HG02588 (cell line): ENCODE results near the gene ITGA2.

Source experiments
- ATAC-seq: cut with Tn5 transposase; IDR thresholded peaks from one replicate; pipeline ENCODE4 v1.9.1; 2021; ENCODE audit warnings: mild to moderate bottlenecking, moderate library complexity; ENCODE audit not compliant: unreplicated experiment

ITGA2 gene

DNA sequence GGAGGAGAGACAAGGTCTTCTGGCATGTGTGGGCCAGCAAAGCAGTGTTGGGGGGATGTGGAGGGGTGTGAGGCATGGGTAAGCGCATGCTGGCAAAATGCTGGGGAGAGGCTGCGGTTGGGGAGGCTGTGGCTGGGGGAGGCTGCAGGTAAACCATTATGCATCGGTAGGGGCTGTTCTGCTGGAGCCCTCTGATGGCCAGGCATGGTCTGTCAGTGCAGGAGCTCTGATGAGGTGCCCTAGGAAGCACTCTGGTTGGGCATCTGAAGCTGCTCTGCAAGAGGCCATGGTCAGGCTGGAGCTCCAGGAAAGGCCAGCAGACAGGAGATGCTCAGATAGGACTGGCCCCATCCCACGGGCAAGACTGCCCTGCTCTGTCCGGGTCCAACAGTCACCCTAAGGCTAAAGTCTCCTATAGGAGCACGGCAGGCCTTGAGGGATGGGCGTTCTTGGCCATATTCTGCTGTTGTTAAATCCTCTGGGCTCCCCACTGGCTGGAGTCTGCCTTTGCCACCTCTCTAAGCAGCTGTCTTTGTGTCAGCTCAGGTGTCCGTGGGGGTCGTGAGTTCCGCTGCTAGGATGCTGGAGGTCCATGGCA lies 28.7 kb downstream of the ITGA2 start:
- no peak for ATAC-seq

DNA sequence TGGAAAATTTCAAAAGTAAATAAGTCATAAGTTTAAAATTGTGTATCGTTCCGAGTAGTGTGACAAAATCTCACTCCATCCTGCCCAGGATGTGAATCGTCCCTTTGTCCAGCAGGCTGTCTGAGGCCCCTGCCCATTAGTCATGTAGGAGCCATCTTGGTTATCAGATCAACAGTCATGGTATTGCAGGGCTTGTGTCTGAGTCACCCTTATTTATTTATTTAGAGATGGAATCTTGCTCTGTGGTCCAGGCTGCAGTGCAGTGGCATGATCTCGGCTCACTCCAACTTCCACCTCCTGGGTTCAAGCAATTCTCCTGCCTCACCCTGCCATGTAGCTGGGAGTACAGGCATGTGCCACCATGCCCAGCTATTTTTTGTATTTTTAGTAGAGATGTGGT lies 30.2 kb downstream of the ITGA2 start:
- no peak for ATAC-seq

DNA sequence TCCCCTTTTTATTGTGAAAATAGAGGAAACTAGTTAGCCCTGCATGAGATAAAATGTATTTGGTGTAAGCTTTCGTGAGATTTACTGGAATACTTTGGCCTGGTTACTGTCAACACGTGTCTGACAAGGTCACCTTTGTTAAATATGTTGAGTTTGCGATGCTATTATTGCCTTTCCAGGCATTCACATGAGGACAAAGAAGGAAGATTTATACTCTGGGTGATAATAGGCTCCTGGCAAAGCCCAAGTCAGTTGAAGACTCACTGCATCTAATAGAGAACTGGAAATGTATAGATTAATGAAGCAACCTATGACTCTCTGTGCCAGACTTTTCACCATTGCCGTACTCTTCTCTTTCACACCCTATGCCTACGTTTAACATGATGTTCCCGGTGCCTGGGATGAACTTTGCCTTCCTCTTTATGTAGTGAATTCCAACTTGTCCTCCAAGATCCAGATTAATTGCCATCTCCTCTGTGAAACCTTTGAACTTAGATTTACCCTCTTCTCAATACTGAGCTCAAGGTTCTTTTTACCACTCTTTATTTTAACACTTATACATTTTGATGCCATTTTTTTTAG lies 33.9 kb downstream of the ITGA2 start:
- no peak for ATAC-seq

DNA sequence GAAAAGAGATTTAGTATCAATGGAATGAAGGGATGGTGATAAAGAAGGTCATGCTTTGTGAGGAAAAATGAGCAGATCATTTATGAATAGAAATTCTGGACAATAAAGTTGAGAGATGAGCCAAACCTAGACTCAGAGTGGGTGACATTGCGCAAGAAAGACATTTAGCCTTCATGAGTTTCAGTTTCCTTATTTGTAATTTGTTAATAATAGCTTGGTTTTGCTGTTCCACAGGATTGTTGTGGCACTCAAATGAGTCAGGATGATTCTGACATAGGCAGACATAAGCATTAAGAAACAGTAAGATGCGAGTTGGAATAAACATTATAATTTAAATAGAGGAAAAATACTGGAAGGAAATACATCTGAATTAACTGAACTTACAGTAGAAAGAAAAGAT lies 34.8 kb downstream of the ITGA2 start:
- peak; percentile 90 for ATAC-seq

GRCh38 chr5:53024535-53024934 lies 35.4 kb downstream of the ITGA2 start:
- ATAC-seq, result no peak

- ATAC-seq, result no peak
These were observed 36.3 kb downstream of the ITGA2 start for GRCh38 chr5:53025487-53025886.

GRCh38 chr5:53027913-53028312 lies 38.8 kb downstream of the ITGA2 start:
- no peak for ATAC-seq

GRCh38 chr5:53029608-53030007 lies 40.5 kb downstream of the ITGA2 start:
- no peak for ATAC-seq

DNA sequence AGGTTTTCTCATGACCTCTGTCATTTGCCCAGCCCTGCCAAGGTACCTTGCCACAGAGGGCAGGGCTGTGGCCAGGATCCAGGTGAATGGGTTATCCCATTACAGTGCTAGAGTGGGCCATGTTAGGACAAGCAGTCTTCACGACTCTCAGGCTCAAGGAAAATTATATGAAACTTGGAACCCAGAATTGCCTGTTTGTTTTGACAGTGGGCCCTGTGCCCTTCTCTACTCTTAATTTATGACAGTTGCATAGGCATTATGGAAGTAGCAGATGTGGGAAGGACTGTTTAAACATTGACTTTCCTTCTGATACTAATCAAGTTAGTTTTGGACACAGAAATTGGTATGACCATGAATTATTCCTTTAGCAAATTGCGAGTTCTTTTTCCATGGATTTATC lies 41.7 kb downstream of the ITGA2 start:
- ATAC-seq, result no peak

DNA sequence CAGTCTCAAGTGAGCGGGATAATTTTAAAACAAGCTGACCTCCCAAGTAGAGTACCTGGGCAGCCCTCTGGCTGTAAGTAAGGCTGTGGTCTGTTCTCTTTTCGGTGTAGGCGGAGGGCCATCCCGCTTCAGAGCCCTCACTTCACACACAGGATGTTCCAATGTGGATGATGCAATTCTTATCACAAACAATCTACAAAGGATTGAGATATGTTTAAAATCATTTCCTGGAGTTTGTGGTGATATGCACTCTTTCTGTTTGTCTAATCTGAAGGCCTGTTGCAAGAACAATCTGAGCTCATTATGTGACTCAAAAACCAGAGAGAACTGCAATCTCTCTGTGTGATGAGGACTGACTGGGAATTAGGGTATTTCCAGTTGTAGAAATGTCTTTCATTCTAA lies 42.5 kb downstream of the ITGA2 start:
- ATAC-seq, result no peak

GRCh38 chr5:53032188-53032587 lies 43.0 kb downstream of the ITGA2 start:
- ATAC-seq, result no peak

DNA sequence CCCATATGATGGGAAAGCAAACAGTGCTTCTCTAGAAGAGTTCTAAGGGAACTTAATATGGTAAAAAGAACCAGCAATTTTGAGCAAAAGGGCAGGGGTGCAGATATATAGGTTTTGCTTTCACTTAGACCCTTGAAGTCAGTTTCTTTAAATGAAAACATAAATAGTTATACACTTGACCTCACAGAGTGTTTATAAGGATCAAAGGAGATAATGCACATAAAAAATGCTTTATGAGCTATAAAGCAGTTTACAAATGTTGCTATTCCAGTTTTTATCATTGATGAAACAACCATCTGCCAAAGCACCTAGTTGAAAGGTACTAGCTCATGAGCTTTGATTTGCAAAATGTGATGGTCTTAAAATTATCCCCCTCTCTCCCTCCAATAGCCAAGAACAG lies 45.7 kb downstream of the ITGA2 start:
- no peak for ATAC-seq

- ATAC-seq, result no peak
These were observed 46.8 kb downstream of the ITGA2 start for GRCh38 chr5:53035868-53036381.

DNA sequence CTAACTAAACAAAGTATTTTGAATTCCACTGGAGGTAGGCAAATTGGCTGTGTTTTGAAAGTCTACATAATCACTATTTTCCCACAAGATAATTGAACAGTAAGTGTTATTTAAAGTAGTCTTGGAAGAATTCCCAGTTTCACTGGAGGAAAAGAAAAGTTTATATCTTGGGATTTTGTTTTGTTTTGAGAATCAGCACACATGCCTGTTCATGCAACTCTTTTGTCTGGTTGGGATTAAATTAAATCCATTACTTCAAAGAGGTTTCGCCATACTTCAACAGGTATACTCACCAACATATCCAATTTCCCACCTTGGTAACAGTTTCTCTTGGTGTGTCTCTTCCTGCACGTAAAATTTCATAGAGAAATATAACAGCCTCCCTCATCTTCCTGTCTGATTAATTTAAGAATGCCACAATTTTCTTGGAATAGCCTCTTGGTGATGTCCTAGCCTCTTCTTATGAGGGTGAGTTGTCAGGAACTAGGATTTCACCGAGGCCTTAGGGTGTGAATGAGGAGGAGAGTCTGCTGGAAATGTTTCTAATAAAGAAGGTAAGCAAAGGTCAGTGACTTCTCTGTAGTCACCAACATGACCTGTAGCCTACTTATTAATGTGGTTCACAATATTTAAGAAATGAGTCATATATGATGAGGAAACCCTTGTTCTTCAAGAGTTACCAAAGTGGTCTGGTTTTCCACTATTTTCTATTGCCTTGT lies 48.1 kb downstream of the ITGA2 start:
- no peak for ATAC-seq

DNA sequence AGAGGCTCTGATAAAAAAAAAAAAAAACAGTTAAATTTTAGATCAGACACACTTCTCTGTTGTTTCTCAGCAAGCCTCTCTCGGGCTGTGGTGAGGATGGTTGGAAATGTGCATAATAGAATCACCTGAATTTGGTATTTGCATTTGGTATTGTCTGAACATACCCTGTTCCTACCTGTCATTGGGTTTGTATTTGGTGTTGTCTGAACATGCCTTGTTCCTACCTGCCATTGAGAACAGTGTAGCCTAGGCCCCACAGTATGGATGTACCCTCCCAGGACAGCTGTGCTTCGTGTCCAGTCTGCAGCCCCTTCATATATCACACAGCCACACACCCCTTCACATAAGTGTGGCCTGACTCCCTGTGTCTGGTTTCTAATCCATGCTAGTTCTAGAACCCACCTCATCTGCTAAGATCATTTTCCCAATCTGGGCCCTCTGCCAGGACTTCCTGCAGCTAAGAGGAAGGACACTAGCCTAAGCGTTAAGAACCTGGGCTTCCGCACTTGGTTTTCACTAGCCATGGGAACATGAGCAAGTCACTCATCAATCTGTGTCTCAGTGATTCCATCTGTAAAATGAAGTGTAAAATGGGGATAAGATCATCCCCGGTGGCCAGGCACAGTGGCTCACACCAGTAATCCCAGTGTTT lies 49.2 kb downstream of the ITGA2 start:
- ATAC-seq, result no peak

GRCh38 chr5:53039855-53040254 lies 50.7 kb downstream of the ITGA2 start:
- ATAC-seq, result no peak

- ATAC-seq, result peak; percentile 97
These were observed 52.0 kb downstream of the ITGA2 start for GRCh38 chr5:53041071-53041692.

DNA sequence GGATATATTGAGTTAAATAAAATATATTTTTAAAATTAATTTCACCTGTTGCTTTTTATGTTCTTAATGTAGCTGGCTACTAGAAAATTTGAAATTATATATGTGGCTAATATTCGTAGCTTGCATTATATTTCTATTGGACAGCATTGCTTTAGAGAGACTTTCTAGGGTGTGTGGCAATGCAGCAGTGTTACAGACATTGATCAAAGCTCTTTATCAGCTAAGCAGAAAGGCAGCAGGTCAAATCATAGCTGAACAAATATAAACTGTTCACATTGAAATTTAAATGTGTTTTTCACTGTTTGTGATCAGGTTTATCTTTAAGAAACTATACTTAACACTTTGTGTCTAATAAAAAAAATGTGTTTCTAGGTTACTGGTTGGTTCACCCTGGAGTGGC lies 52.6 kb downstream of the ITGA2 start:
- ATAC-seq, result no peak

DNA sequence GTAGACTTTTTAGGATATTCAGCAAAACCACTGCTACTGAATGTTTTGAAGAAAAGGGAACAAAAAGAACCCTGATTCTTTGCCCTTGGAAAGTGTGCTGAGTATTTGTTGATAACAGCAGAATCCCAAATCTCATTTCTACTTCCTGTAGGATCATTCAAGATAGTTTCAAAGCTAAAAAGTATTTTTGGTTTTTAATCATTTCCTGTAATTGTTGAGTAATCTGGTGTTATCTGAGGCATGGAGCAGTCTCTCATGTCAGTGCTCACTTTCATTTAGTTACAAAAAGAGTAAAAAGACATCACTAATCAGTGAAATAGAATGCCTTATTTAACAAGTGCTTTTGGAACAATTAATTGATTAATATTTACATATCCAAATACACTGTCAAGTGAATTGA lies 56.1 kb downstream of the ITGA2 start:
- no peak for ATAC-seq

DNA sequence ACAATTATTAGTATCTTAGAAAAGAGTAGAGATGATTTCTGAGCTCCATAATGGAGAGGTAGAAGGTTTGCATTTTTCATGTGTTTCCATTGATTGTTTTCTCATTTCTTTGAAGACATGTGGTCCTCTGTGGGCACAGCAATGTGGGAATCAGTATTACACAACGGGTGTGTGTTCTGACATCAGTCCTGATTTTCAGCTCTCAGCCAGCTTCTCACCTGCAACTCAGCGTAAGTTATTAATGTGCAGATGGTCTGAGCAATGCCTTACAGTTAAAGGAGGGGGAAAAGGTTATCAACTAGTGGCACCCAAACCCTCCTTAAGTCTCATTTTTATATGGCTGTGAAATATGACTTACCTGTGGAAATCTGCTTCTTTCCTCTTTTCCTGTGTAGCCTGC lies 59.1 kb downstream of the ITGA2 start:
- no peak for ATAC-seq

DNA sequence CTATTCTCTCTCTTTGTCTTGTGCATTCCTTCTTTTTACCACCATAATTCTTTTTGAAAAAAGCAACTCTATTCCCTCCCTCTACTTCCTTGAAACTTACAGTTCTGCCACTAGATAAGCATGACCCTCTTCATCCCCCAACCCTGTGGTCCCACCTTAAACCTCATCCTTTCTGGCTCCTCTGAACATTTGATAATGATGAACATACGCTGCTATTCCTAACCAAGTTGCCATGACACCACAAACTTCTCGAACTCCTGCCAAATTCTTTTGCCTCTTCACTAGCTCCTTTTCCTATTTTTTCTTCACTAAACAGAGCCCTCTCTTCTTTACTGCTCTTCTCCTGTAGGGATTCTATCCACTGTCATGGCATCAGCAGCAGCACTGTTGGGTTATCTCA lies 63.3 kb downstream of the ITGA2 start:
- no peak for ATAC-seq
